ENCODE results near the gene AGO4.

DNA sequence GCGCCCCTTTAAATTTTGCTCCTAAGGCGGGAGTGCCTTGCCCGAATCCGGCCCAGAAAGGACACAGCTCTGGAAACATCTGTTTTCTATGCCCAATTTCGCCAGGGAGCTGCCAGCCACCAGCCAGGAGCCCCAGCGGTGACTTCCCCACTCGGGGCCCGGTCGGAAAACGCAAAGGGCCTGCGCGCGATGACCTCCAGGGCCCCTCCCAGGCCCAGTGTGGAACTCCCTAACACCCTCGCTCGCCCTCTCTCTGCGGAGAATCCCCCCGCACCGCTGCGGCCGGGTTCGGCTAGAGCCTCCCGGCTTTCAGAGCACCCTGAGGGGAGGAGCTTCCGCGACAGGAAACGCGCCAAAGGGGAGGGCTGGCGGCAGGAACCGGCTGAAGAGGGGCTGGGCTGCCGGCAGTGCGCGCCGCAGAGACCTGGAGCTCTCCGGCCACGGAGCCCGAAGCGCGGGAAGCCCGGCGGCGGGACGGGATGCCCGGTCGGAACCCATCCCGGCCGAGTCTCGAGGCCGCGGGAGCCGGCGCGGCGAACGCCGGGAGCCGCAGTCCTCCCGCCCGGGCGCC, 38.5 kb upstream of the AGO4 start:
- TF ChIP-seq CTCF (IDR thresholded peaks at IDR 0.05) (peak in 2 of 6 experiments; percentile 9 to 34), POLR2A (IDR thresholded peaks at IDR 0.05) (peak in 2 of 4 donors; percentile 14 to 72), EP300 (IDR thresholded peaks at IDR 0.05) (no peak)

All from upper lobe of left lung (tissue), 4 donors.